LNCaP clone FGC (cell line): ENCODE results near the gene PHLPP1.

Source experiments
- DNase-seq: peaks from one replicate; pipeline ENCODE4 v3.0.0-alpha.2; 2011; ENCODE audit warnings: low read depth
- H3K4me3 ChIP-seq: 2 replicates; pipeline ENCODE4 v1.5.1; 2011; ENCODE audit warnings: mild to moderate bottlenecking, low read depth, low read length, control low read depth
- TF ChIP-seq, protein P1 (sequence below): IDR thresholded peaks from 2 replicates; pipeline ENCODE4 v1.5.1; 2012; ENCODE audit warnings: mild to moderate bottlenecking; ENCODE audit not compliant: control insufficient read depth, insufficient read depth; ENCODE audit errors: extremely low read depth

Gene PHLPP1

DNA sequence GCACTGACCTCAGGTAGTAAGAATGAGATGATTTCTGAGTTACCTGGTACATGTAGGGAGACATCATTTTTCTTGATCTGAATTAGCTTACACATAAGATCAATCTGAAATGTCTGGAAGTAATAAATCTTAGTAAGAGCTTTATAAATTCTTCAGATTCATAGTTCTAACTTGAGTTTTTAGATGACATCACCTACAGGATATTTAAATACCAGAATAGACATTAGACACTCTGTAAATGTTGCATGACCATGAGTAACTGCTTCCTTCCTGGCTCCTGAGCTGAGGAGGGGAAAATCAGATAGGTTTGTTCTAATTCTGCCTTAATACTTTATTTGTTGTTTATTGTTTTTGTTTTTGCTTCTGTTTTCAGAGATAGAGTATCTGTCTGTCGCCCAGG is 181.8 kb downstream of the PHLPP1 start:
- DNase-seq: no peak
- H3K4me3 ChIP-seq: no peak overlapping the region
- TF ChIP-seq, protein P1, sequence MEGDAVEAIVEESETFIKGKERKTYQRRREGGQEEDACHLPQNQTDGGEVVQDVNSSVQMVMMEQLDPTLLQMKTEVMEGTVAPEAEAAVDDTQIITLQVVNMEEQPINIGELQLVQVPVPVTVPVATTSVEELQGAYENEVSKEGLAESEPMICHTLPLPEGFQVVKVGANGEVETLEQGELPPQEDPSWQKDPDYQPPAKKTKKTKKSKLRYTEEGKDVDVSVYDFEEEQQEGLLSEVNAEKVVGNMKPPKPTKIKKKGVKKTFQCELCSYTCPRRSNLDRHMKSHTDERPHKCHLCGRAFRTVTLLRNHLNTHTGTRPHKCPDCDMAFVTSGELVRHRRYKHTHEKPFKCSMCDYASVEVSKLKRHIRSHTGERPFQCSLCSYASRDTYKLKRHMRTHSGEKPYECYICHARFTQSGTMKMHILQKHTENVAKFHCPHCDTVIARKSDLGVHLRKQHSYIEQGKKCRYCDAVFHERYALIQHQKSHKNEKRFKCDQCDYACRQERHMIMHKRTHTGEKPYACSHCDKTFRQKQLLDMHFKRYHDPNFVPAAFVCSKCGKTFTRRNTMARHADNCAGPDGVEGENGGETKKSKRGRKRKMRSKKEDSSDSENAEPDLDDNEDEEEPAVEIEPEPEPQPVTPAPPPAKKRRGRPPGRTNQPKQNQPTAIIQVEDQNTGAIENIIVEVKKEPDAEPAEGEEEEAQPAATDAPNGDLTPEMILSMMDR: no peak

DNA sequence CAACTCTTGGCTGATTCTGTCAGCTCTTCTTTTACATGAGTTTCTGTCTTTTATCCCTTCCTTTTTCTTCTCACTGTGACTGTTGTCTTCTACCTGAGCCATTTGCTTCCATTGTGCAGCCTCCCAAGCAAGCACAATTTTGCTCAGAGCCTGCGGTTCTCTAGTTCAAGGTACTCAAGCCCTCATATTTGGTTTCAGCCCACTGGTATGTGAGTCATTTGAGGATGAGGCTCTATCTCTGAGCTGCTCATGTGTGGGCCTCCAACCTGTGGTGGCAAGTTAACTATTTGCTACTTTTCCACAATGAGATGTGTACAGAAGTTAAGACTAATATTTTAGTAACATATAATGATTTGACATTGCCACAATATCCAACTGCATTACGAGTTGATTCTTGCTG is 183.0 kb downstream of the PHLPP1 start:
- TF ChIP-seq, protein P1: no peak
- no peak overlapping the region for H3K4me3 ChIP-seq
- DNase-seq: no peak

DNA sequence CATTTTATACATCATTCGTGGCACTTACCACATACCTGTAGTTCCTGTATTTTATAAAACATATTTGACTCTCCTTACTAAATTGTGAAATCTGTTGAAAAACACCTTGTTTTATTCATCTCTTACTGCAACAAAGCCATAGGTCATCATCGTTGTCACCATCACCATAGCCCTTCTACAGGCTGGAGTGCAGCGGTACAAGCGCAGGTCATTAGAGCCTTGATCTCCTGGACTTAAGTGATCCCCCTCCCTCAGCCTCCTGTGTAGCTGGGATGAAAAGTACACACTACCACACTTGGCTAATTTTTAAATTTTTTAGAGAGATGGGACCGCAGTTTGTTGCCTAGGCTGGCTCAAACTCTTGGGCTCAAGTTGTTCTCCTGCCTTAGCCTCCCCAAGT is 184.2 kb downstream of the PHLPP1 start:
- no peak for DNase-seq
- TF ChIP-seq, protein P1: no peak

DNA sequence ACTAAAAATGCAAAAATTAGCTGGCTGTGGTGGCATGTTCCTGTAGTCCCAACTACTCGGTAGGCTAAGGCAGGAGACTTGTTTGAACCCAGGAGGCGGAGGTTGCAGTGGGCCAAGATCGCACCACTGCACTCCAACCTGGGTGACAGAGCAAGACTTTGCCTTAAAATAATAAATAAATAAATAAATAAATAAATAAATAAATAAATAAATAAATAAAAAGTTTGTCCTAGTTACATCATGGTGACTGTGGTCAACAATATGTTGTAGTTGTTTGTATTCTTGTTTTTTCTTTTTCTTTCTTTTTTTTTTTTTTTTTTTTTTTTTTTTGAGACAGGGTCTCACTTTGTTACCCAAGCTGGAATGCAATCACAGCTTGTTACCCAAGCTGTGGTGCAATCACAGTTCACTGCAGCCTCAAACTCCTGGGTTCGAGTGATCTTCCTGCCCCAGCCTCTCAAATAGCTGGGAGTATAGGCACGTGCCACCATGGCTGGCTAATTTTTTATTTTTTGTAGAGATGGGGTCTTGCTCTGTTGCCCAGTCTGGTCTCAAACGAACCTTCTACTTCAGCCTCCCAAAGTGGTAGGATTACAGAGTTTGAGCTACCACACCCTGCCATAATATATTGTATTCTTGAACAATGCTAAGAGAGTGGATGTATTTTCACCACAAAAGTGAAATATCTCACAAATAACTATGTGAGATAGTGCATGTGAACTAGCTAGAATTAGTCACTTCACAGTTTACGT is 185.0 kb downstream of the PHLPP1 start:
- TF ChIP-seq, protein P1: no peak
- no peak for DNase-seq
- no peak overlapping the region for H3K4me3 ChIP-seq

More for the DNA sequence above, 184.2 kb downstream of the PHLPP1 start:
- no peak overlapping the region for H3K4me3 ChIP-seq

DNA sequence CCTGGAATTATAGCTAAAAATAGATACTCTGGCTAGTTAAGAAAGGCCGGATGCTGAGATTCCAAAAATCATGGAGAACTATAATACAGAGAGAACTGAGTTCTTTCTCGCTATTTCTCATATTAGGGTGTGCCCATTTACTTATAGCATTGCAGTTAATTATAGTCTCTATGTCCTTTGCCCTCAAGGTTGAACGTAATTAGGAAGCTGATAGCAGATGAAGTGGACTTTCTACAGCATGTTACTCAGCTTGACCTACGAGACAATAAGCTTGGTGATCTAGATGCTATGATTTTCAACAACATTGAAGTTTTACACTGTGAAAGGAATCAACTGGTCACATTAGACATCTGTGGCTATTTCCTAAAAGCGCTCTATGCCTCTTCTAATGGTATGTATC is 187.4 kb downstream of the PHLPP1 start:
- TF ChIP-seq, protein P1: no peak
- H3K4me3 ChIP-seq: no peak overlapping the region
- no peak for DNase-seq

DNA sequence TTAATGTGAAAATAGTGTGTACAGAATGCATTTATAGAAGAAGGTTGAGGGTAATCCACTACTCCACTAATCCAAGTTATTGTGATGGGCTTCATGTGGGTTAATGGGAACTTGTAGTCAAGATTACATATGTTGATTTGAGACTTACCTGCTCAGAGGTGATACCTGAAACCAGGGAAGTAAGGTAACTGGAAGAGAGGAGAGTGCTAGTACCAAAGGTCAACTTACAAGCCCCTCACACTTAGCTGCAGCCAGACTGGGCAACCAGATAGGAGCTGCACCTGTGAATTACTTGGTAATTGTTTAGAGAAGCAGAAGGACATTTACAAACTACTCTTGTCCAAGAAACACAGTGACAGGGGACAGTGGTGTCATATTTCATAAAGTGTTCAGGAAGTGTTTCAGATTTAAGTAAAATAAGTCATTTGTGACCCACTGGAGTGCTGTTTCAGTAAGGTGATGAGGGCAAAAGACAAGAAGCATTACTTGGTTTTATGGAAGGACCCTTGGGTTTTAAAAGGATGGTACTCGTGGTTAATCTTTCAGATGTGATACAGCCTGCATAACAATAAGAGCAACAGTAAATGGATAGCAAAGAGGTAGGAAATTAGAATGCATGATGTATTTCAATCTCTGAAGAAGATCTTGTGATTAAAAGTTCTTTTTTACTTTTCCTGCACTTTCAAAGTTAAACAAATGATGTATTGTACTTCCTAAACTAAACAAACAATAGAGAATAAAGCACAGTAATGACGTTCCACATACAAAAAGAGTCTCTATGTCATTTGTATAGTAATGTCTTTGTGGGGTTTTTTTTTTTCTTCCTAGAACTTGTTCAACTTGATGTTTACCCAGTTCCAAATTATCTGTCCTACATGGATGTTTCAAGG is 189.3 kb downstream of the PHLPP1 start:
- DNase-seq: no peak
- H3K4me3 ChIP-seq: no peak overlapping the region
- TF ChIP-seq, protein P1: no peak
